HEK293 (cell line): Measurements from ENCODE around the gene MTERF1.

Experiments used
- KLF7 ChIP-seq: fragments of 450-650 bp; formaldehyde crosslinking; IDR thresholded peaks from 2 replicates; pipeline ENCODE4 v1.5.1; 2016; ENCODE audit warnings: missing biosample characterization, missing genetic modification characterization, borderline replicate concordance
- MYNN ChIP-seq: fragments of 450-650 bp; formaldehyde crosslinking; IDR thresholded peaks from 2 replicates; pipeline ENCODE4 v1.5.1; 2016; ENCODE audit warnings: missing biosample characterization, missing genetic modification characterization, borderline replicate concordance
- OVOL3 ChIP-seq: fragments of 450-650 bp; formaldehyde crosslinking; IDR thresholded peaks from 2 replicates; pipeline ENCODE4 v1.5.1; 2016; ENCODE audit warnings: missing biosample characterization, missing genetic modification characterization
- SP7 ChIP-seq: fragments of 450-650 bp; formaldehyde crosslinking; IDR thresholded peaks from 2 replicates; pipeline ENCODE4 v1.5.1; 2016; ENCODE audit warnings: missing biosample characterization, missing genetic modification characterization
- YY2 ChIP-seq: fragments of 450-650 bp; formaldehyde crosslinking; IDR thresholded peaks from 2 replicates; pipeline ENCODE4 v1.5.1; 2016; ENCODE audit warnings: missing biosample characterization, missing genetic modification characterization
- ZBTB48 ChIP-seq: fragments of 450-650 bp; formaldehyde crosslinking; IDR thresholded peaks from 2 replicates; pipeline ENCODE4 v1.5.1; 2016; ENCODE audit warnings: missing biosample characterization, missing genetic modification characterization
- ZEB2 ChIP-seq: fragments of 450-650 bp; formaldehyde crosslinking; IDR thresholded peaks from 2 replicates; pipeline ENCODE4 v1.5.1; 2016; ENCODE audit warnings: missing biosample characterization, missing genetic modification characterization
- ZFP41 ChIP-seq: fragments of 450-650 bp; formaldehyde crosslinking; IDR thresholded peaks from 2 replicates; pipeline ENCODE4 v1.5.1; 2016; ENCODE audit warnings: missing biosample characterization, missing genetic modification characterization, borderline replicate concordance
- ZNF10 ChIP-seq: fragments of 450-650 bp; formaldehyde crosslinking; IDR thresholded peaks from 2 replicates; pipeline ENCODE4 v1.5.1; 2017; ENCODE audit warnings: missing biosample characterization, missing genetic modification characterization
- ZNF114 ChIP-seq: fragments of 450-650 bp; formaldehyde crosslinking; IDR thresholded peaks from 2 replicates; pipeline ENCODE4 v1.5.0; 2017; ENCODE audit warnings: missing biosample characterization, missing genetic modification characterization
- ZNF121 ChIP-seq: fragments of 450-650 bp; formaldehyde crosslinking; IDR thresholded peaks from 2 replicates; pipeline ENCODE4 v1.5.1; 2016; ENCODE audit warnings: missing biosample characterization, missing genetic modification characterization
- ZNF140 ChIP-seq: fragments of 450-650 bp; formaldehyde crosslinking; IDR thresholded peaks from 2 replicates; pipeline ENCODE4 v1.5.1; 2016; ENCODE audit warnings: missing biosample characterization, missing genetic modification characterization
- ZNF223 ChIP-seq: fragments of 450-650 bp; formaldehyde crosslinking; IDR thresholded peaks from 2 replicates; pipeline ENCODE4 v1.5.1; 2016; ENCODE audit warnings: missing biosample characterization, missing genetic modification characterization
- ZNF354C ChIP-seq: fragments of 450-650 bp; formaldehyde crosslinking; IDR thresholded peaks from 2 replicates; pipeline ENCODE4 v1.5.1; 2016; ENCODE audit warnings: missing biosample characterization, missing genetic modification characterization, low read depth, borderline replicate concordance
- ZNF366 ChIP-seq: fragments of 450-650 bp; formaldehyde crosslinking; conservative IDR thresholded peaks from 2 replicates; pipeline ENCODE4 v1.5.1; 2016; ENCODE audit warnings: missing biosample characterization, missing genetic modification characterization
- ZNF426 ChIP-seq: fragments of 450-650 bp; formaldehyde crosslinking; IDR thresholded peaks from 2 replicates; pipeline ENCODE4 v1.5.1; 2017; ENCODE audit warnings: missing biosample characterization, missing genetic modification characterization, mild to moderate bottlenecking, inconsistent platforms, moderate library complexity
- ZNF585B ChIP-seq: fragments of 450-650 bp; formaldehyde crosslinking; IDR thresholded peaks from 2 replicates; pipeline ENCODE4 v1.5.1; 2016; ENCODE audit warnings: missing biosample characterization, missing genetic modification characterization
- ZNF596 ChIP-seq: fragments of 450-650 bp; IDR thresholded peaks from 2 replicates; pipeline ENCODE4 v1.5.0; 2018; ENCODE audit warnings: missing biosample characterization, mild to moderate bottlenecking, missing genetic modification characterization, moderate library complexity
- ZNF658 ChIP-seq: fragments of 450-650 bp; formaldehyde crosslinking; IDR thresholded peaks from 2 replicates; pipeline ENCODE4; 2016; ENCODE audit warnings: missing biosample characterization, missing genetic modification characterization
- ZNF707 ChIP-seq: fragments of 450-650 bp; formaldehyde crosslinking; IDR thresholded peaks from 2 replicates; pipeline ENCODE4 v1.5.1; 2016; ENCODE audit warnings: missing biosample characterization, missing genetic modification characterization
- ZNF76 ChIP-seq: fragments of 450-650 bp; formaldehyde crosslinking; IDR thresholded peaks from 2 replicates; pipeline ENCODE4; 2016; ENCODE audit warnings: low read depth, missing biosample characterization, missing genetic modification characterization, borderline replicate concordance
- ZNF768 ChIP-seq: fragments of 450-650 bp; formaldehyde crosslinking; IDR thresholded peaks from 2 replicates; pipeline ENCODE4 v1.5.1; 2018; ENCODE audit warnings: missing biosample characterization, mild to moderate bottlenecking, missing genetic modification characterization
- ZNF777 ChIP-seq: fragments of 450-650 bp; formaldehyde crosslinking; IDR thresholded peaks from 2 replicates; pipeline ENCODE4 v1.5.1; 2017; ENCODE audit warnings: missing biosample characterization, missing genetic modification characterization, borderline replicate concordance
- ZSCAN23 ChIP-seq: fragments of 450-650 bp; formaldehyde crosslinking; IDR thresholded peaks from 2 replicates; pipeline ENCODE4 v1.5.1; 2016; ENCODE audit warnings: missing biosample characterization, missing genetic modification characterization
- TF ChIP-seq, protein P1 (sequence below): fragments of 450-650 bp; formaldehyde crosslinking; IDR thresholded peaks from 2 replicates; pipeline ENCODE4 v1.5.0; 2017; ENCODE audit warnings: missing biosample characterization, missing genetic modification characterization, borderline replicate concordance
- TF ChIP-seq, protein P2 (sequence below): IDR thresholded peaks from 2 replicates; pipeline ENCODE4 v1.6.1; 2011; ENCODE audit warnings: mild to moderate bottlenecking, low read depth, low read length, borderline replicate concordance
- TF ChIP-seq, protein P3 (sequence below): fragments of 450-650 bp; formaldehyde crosslinking; IDR thresholded peaks from 2 replicates; pipeline ENCODE4 v1.5.1; 2016; ENCODE audit warnings: missing biosample characterization, missing genetic modification characterization
- TF ChIP-seq, protein P4 (sequence below): fragments of 450-650 bp; formaldehyde crosslinking; IDR thresholded peaks from 2 replicates; pipeline ENCODE4 v1.5.1; 2016; ENCODE audit warnings: missing biosample characterization, missing genetic modification characterization
- TF ChIP-seq, protein P5 (sequence below): fragments of 450-650 bp; IDR thresholded peaks from 2 replicates; pipeline ENCODE4 v1.5.1; 2018; ENCODE audit warnings: missing biosample characterization, missing genetic modification characterization

MTERF1 gene

DNA sequence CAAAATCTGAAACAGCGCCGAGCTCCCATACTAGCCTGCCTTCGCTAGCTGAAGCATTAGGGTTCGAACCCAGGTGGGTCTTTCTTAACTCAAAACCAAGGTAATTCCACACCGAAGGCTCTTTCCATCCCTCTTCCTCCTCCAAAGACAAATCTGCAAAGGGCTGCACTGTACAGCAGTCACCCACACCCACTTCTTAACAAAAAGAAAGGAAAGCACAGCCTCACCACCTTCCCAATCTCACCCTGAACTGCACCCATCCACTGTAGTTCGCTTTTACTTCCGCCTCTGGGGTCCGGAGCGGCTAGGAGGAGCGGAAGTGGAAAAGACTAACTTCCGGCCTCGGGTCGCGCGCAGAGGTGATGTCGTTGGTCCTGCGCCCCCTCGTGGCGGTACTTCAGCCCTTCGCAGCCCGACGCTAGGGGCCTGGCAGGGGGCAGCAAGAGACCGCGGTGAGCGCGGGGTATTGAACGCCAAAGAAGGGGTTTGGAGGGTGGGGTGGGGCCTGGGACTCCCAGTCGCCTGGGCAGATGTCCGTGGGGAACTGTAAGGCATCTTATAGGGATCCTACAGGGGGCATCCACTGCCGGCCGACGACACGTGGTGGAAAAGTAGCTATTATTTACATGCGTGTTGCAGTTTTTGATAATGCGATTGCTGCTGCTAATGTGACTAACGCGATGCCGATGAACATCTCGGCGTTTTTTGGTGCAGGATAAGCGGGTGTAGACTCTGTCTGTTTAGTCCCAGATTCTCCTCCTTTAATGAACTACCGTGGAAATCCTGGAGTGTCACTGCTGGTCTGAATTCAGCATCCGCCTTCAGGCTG, at the start of gene MTERF1 (continued):
- TF ChIP-seq ZBTB48 (tag by site-specific recombination) (peak; percentile 85), SP7 (tag by site-specific recombination) (peak; percentile 63; the same call in 1 of the 2 replicates), ZNF658 (tag by site-specific recombination) (no peak), ZNF768 (tag by site-specific recombination) (no peak), ZNF121 (tag by site-specific recombination) (no peak), ZNF707 (tag by site-specific recombination) (no peak), ZNF596 (tag by site-specific recombination) (no peak), ZNF366 (tag by site-specific recombination) (no peak), ZNF354C (no peak), ZSCAN23 (tag by site-specific recombination) (no peak), KLF7 (no peak), ZNF426 (no peak), MYNN (tag by site-specific recombination) (no peak), ZNF223 (no peak), ZEB2 (tag by site-specific recombination) (0 out of 2 replicates have a peak, but pooled peaks have one; percentile 55), ZNF114 (tag by site-specific recombination) (no peak), OVOL3 (tag by site-specific recombination) (no peak), ZNF585B (tag by site-specific recombination) (no peak), ZNF10 (tag by site-specific recombination) (no peak), ZFP41 (tag by site-specific recombination) (no peak), ZNF140 (tag by site-specific recombination) (no peak), ZNF777 (tag by site-specific recombination) (no peak), ZNF76 (tag by site-specific recombination) (0 out of 2 replicates have a peak, but pooled peaks have one; percentile 35), YY2 (tag by site-specific recombination) (no peak)
- TF ChIP-seq, protein P1, sequence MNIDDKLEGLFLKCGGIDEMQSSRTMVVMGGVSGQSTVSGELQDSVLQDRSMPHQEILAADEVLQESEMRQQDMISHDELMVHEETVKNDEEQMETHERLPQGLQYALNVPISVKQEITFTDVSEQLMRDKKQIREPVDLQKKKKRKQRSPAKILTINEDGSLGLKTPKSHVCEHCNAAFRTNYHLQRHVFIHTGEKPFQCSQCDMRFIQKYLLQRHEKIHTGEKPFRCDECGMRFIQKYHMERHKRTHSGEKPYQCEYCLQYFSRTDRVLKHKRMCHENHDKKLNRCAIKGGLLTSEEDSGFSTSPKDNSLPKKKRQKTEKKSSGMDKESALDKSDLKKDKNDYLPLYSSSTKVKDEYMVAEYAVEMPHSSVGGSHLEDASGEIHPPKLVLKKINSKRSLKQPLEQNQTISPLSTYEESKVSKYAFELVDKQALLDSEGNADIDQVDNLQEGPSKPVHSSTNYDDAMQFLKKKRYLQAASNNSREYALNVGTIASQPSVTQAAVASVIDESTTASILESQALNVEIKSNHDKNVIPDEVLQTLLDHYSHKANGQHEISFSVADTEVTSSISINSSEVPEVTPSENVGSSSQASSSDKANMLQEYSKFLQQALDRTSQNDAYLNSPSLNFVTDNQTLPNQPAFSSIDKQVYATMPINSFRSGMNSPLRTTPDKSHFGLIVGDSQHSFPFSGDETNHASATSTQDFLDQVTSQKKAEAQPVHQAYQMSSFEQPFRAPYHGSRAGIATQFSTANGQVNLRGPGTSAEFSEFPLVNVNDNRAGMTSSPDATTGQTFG (tag by site-specific recombination) = no peak
- TF ChIP-seq, protein P2, sequence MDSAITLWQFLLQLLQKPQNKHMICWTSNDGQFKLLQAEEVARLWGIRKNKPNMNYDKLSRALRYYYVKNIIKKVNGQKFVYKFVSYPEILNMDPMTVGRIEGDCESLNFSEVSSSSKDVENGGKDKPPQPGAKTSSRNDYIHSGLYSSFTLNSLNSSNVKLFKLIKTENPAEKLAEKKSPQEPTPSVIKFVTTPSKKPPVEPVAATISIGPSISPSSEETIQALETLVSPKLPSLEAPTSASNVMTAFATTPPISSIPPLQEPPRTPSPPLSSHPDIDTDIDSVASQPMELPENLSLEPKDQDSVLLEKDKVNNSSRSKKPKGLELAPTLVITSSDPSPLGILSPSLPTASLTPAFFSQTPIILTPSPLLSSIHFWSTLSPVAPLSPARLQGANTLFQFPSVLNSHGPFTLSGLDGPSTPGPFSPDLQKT = no peak
- TF ChIP-seq, protein P3, sequence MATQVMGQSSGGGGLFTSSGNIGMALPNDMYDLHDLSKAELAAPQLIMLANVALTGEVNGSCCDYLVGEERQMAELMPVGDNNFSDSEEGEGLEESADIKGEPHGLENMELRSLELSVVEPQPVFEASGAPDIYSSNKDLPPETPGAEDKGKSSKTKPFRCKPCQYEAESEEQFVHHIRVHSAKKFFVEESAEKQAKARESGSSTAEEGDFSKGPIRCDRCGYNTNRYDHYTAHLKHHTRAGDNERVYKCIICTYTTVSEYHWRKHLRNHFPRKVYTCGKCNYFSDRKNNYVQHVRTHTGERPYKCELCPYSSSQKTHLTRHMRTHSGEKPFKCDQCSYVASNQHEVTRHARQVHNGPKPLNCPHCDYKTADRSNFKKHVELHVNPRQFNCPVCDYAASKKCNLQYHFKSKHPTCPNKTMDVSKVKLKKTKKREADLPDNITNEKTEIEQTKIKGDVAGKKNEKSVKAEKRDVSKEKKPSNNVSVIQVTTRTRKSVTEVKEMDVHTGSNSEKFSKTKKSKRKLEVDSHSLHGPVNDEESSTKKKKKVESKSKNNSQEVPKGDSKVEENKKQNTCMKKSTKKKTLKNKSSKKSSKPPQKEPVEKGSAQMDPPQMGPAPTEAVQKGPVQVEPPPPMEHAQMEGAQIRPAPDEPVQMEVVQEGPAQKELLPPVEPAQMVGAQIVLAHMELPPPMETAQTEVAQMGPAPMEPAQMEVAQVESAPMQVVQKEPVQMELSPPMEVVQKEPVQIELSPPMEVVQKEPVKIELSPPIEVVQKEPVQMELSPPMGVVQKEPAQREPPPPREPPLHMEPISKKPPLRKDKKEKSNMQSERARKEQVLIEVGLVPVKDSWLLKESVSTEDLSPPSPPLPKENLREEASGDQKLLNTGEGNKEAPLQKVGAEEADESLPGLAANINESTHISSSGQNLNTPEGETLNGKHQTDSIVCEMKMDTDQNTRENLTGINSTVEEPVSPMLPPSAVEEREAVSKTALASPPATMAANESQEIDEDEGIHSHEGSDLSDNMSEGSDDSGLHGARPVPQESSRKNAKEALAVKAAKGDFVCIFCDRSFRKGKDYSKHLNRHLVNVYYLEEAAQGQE = no peak
- TF ChIP-seq, protein P4, sequence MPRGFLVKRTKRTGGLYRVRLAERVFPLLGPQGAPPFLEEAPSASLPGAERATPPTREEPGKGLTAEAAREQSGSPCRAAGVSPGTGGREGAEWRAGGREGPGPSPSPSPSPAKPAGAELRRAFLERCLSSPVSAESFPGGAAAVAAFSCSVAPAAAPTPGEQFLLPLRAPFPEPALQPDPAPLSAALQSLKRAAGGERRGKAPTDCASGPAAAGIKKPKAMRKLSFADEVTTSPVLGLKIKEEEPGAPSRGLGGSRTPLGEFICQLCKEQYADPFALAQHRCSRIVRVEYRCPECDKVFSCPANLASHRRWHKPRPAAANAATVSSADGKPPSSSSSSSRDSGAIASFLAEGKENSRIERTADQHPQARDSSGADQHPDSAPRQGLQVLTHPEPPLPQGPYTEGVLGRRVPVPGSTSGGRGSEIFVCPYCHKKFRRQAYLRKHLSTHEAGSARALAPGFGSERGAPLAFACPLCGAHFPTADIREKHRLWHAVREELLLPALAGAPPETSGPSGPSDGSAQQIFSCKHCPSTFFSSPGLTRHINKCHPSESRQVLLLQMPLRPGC (tag by site-specific recombination) = 0 out of 2 replicates have a peak, but pooled peaks have one; percentile 25
- TF ChIP-seq, protein P5, sequence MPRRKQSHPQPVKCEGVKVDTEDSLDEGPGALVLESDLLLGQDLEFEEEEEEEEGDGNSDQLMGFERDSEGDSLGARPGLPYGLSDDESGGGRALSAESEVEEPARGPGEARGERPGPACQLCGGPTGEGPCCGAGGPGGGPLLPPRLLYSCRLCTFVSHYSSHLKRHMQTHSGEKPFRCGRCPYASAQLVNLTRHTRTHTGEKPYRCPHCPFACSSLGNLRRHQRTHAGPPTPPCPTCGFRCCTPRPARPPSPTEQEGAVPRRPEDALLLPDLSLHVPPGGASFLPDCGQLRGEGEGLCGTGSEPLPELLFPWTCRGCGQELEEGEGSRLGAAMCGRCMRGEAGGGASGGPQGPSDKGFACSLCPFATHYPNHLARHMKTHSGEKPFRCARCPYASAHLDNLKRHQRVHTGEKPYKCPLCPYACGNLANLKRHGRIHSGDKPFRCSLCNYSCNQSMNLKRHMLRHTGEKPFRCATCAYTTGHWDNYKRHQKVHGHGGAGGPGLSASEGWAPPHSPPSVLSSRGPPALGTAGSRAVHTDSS (tag by site-specific recombination) = no peak
